ENCODE measurements around the gene WDR62. TPM values are rescaled to one million over a fixed set of nuclear protein-coding genes. Genes with fewer than 3 reads are reported as not detected.
"Not testable (repeated sequence)": the region's sequence is repeated elsewhere in the genome, so short reads cannot be mapped to it uniquely, and the experiment has no call there.

Gene WDR62
- total and polyA plus RNA-seq, 2 donors, result 2.4 to 4.6 TPM

DNA sequence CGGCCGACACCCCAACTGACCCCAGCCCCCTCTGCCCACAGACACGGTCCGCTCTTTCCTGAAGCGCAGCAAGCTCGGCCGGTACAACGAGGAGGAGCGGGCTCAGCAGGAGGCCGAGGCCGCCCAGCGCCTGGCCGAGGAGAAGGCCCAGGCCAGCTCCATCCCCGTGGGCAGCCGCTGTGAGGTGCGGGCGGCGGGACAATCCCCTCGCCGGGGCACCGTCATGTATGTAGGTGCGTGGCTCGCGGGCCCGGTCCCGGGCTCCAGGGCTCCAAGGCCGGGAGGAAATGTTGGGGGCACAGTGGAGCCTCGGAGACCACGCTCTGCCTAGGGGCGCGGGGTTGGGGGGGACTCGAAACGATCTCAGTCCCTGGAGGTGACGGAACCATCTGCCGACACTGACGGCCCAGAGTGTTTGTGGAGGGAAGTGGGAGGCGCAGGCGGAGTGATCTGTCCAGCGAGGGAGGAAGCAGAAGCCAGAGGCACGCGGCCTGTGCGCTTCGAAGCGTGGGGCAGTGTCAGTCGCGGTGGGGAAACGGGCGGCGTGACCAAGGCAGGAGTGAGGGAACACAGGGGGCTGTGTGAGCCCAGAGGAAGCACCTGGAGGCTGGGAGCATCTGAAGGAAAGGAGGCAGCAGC is 66.9 kb downstream of the WDR62 start:
- H3K4me1 ChIP-seq (ENCODE audit: control insufficient read depth in 2 of 2, insufficient read depth in 2 of 2, low read length in 2 of 2), result no peaks in the 10 kb centered on the region
- WGBS, result 91% methylated on average over 49 of the region's 49 CpGs
- no peak for DNase-seq (ENCODE audit: low read depth in 6 of 9, low spot score in 9 of 9)

DNA sequence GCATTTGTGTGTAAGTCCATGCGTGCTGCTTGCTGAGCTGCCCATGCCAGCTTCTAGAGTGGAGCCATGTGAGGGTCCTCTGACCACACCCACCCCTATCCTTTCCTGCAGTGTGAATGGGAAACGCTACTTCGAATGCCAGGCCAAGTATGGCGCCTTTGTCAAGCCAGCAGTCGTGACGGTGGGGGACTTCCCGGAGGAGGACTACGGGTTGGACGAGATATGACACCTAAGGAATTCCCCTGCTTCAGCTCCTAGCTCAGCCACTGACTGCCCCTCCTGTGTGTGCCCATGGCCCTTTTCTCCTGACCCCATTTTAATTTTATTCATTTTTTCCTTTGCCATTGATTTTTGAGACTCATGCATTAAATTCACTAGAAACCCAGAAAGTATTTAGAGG is 70.9 kb downstream of the WDR62 start:
- WGBS, result 90% methylated on average over 9 of the region's 9 CpGs
- H3K4me3 ChIP-seq (ENCODE audit: low read length in 2 of 2), result no peak overlapping the region
- no peaks in the 10 kb centered on the region for H3K27me3 ChIP-seq (ENCODE audit: control insufficient read depth in 2 of 2, insufficient read depth in 1 of 2, low read length in 1 of 2)
- H3K36me3 ChIP-seq (ENCODE audit: control insufficient read depth in 2 of 2, insufficient read depth in 2 of 2, low read length in 1 of 2), result peaks cover 11 to 32% of the 10 kb centered on the region in 2 donors
- DNase-seq (ENCODE audit: low read depth in 6 of 9, low spot score in 9 of 9), result no peak
- H3K27ac ChIP-seq (ENCODE audit: low read depth in 1 of 2, low read length in 1 of 2), result no peak overlapping the region
- H3K4me1 ChIP-seq (ENCODE audit: control insufficient read depth in 2 of 2, insufficient read depth in 2 of 2, low read length in 2 of 2), result peaks cover 0 to 8% of the 10 kb centered on the region in 2 donors
- H3K9me3 ChIP-seq (ENCODE audit: control insufficient read depth in 2 of 2, insufficient read depth in 1 of 2, low read length in 1 of 2), result peaks cover 0 to 4% of the 10 kb centered on the region in 2 donors

More for the DNA sequence above, 66.9 kb downstream of the WDR62 start:
- no peaks in the 10 kb centered on the region for H3K27me3 ChIP-seq (ENCODE audit: control insufficient read depth in 2 of 2, insufficient read depth in 1 of 2, low read length in 1 of 2)
- peaks cover 19 to 59% of the 10 kb centered on the region in 2 donors for H3K36me3 ChIP-seq (ENCODE audit: control insufficient read depth in 2 of 2, insufficient read depth in 2 of 2, low read length in 1 of 2)
- no peaks in the 10 kb centered on the region for H3K9me3 ChIP-seq (ENCODE audit: control insufficient read depth in 2 of 2, insufficient read depth in 1 of 2, low read length in 1 of 2)
- H3K27ac ChIP-seq (ENCODE audit: low read depth in 1 of 2, low read length in 1 of 2), result no peak overlapping the region
- H3K4me3 ChIP-seq (ENCODE audit: low read length in 2 of 2), result no peak overlapping the region

DNA sequence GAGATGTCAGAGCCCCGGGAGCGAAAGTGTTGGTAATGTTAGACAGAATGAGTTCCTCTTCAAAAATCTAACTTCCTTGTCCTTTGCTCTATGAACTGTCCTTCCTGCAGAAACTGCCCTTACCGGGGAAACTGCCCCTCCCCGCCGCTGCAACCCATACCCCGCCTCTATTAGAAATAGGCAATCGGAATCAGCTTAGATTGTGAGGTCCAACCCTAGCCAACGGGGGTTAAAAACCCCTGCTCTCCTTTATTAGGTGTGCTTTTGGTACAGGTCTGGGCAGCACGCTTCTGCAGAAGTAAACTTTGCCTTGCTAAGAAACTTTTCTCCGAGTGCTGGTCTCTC is 73.7 kb downstream of the WDR62 start:
- DNase-seq (ENCODE audit: low read depth in 6 of 9, low spot score in 9 of 9), result no peak
- Histone ChIP-seq H3K4me1 (ENCODE audit: control insufficient read depth in 2 of 2, insufficient read depth in 2 of 2, low read length in 2 of 2) (peaks cover 0 to 8% of the 10 kb centered on the region in 2 donors), H3K27ac (ENCODE audit: low read depth in 1 of 2, low read length in 1 of 2) (peak overlapping the region; percentile 83 to 91), H3K4me3 (ENCODE audit: low read length in 2 of 2) (peak overlapping the region; percentile 48 to 69), H3K9me3 (ENCODE audit: control insufficient read depth in 2 of 2, insufficient read depth in 1 of 2, low read length in 1 of 2) (peaks cover 0 to 4% of the 10 kb centered on the region in 2 donors), H3K36me3 (ENCODE audit: control insufficient read depth in 2 of 2, insufficient read depth in 2 of 2, low read length in 1 of 2) (peaks cover 5 to 11% of the 10 kb centered on the region in 2 donors), H3K27me3 (ENCODE audit: control insufficient read depth in 2 of 2, insufficient read depth in 1 of 2, low read length in 1 of 2) (no peaks in the 10 kb centered on the region)
- WGBS, result 22% methylated on average over 10 of the region's 10 CpGs

DNA sequence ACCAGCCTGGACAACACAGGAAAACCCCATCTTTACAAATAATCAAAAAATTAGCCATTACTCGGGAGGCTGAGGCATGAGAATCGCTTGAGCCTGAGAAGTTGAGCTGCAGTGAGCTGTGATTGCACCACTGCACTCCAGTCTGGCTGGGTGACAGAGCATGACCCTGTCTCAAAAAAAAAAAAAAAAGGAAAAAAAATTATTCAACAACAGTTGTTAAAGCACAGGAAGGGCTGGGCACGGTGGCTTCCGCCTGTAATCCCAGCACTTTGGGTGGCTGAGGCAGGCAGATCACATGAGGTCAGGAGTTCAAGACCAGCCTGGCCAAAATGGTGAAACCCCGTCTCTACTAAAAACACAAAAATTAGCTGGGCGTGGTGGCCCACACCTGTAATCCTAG is 76.5 kb downstream of the WDR62 start:
- not testable (repeated sequence) for H3K4me1 ChIP-seq (ENCODE audit: control insufficient read depth in 2 of 2, insufficient read depth in 2 of 2, low read length in 2 of 2); H3K9me3 ChIP-seq (ENCODE audit: control insufficient read depth in 2 of 2, insufficient read depth in 1 of 2, low read length in 1 of 2); H3K36me3 ChIP-seq (ENCODE audit: control insufficient read depth in 2 of 2, insufficient read depth in 2 of 2, low read length in 1 of 2); H3K27me3 ChIP-seq (ENCODE audit: control insufficient read depth in 2 of 2, insufficient read depth in 1 of 2, low read length in 1 of 2); DNase-seq (ENCODE audit: low read depth in 6 of 9, low spot score in 9 of 9); H3K27ac ChIP-seq (ENCODE audit: low read depth in 1 of 2, low read length in 1 of 2); H3K4me3 ChIP-seq (ENCODE audit: low read length in 2 of 2)
- WGBS, result 83% methylated on average over 6 of the region's 6 CpGs

DNA sequence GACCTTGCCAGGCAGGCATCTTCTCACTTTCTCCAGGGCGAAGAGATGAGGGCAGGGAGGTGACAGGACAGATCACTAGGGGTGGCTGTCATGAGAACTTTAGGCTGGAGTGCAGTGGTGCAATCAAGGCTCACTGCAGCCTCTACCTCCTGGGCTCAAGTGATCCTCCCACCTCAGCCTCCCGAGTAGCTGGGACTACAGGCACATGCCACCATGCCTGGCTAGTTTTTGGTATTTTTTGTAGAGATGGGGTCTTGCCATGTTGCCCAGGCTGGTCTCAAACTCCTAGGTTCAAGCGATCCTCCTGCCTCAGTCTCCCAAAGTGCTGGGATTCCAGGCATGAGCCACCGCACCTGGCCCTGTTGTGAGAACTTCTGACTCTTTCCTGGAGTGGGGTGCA is 80.2 kb downstream of the WDR62 start:
- not testable (repeated sequence) for H3K27ac ChIP-seq (ENCODE audit: low read depth in 1 of 2, low read length in 1 of 2); H3K4me1 ChIP-seq (ENCODE audit: control insufficient read depth in 2 of 2, insufficient read depth in 2 of 2, low read length in 2 of 2)

DNA sequence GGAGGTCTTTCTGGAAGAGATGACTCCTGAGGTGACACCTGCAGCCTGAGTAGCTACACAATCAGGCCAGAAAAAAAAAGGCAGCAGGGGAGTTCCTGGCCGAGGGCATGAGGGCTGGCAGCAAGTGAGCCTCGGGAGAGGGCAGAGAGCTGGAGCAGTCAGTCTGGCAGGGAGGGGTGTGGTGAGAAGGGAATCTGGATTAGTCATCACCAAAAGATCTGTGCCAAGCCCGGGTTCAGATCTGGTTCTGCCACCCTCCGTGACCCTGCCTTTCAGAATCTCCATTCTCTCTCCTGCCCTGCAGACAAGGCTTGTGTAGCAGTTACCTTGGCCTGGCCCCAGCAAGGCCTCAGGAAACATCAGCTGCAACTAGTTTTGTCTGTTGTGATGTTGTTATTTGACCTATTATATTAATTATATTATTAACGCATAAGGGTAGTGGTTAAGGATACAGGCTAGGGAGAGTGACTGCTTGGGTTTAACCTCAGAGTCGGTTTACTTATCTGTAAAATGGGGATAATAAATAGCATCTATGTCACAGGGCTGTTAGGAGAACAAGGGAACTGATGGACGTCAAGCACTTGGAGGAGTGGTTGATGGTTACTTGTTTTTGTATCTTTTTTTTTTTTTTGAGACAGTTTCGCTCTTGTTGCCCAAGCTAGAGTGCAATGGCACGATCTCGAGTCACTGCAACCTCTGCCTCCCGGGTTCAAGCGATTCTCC is 82.4 kb downstream of the WDR62 start:
- H3K27ac ChIP-seq (ENCODE audit: low read depth in 1 of 2, low read length in 1 of 2), result peak overlapping the region in 1 of 2 donors; percentile 47
- DNase-seq (ENCODE audit: low read depth in 6 of 9, low spot score in 9 of 9), result no peak
- peaks cover 0 to under 1% of the 10 kb centered on the region in 2 donors for H3K36me3 ChIP-seq (ENCODE audit: control insufficient read depth in 2 of 2, insufficient read depth in 2 of 2, low read length in 1 of 2)
- no peak overlapping the region for H3K4me3 ChIP-seq (ENCODE audit: low read length in 2 of 2)
- 92% methylated on average over 12 of the region's 12 CpGs for WGBS
- no peaks in the 10 kb centered on the region for H3K27me3 ChIP-seq (ENCODE audit: control insufficient read depth in 2 of 2, insufficient read depth in 1 of 2, low read length in 1 of 2)
- H3K9me3 ChIP-seq (ENCODE audit: control insufficient read depth in 2 of 2, insufficient read depth in 1 of 2, low read length in 1 of 2), result no peaks in the 10 kb centered on the region
- peaks cover 7 to 9% of the 10 kb centered on the region in 2 donors for H3K4me1 ChIP-seq (ENCODE audit: control insufficient read depth in 2 of 2, insufficient read depth in 2 of 2, low read length in 2 of 2)

More for the DNA sequence above, 80.2 kb downstream of the WDR62 start:
- not testable (repeated sequence) for DNase-seq (ENCODE audit: low read depth in 6 of 9, low spot score in 9 of 9); H3K27me3 ChIP-seq (ENCODE audit: control insufficient read depth in 2 of 2, insufficient read depth in 1 of 2, low read length in 1 of 2); H3K4me3 ChIP-seq (ENCODE audit: low read length in 2 of 2); H3K36me3 ChIP-seq (ENCODE audit: control insufficient read depth in 2 of 2, insufficient read depth in 2 of 2, low read length in 1 of 2); H3K9me3 ChIP-seq (ENCODE audit: control insufficient read depth in 2 of 2, insufficient read depth in 1 of 2, low read length in 1 of 2)
- WGBS, result 96% methylated on average over 4 of the region's 4 CpGs

DNA sequence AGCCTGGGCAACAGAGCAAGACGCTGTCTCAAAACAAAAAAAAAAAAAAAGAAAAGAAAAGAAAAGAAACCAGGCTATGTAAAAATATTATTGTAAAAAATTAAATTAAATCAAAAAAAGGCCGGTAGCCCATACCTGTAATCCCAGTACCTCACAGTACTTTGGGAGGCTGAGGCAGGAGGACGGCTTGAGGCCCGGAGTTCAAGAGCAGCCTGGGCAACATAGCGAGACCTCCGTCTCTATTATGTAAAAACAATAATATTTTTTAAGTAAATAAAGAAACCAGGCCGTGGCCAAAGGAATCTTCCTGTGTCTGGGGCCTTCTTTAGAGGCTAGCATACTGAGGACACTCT is 84.4 kb downstream of the WDR62 start:
- peak overlapping the region; percentile 87 to 95 for H3K27ac ChIP-seq (ENCODE audit: low read depth in 1 of 2, low read length in 1 of 2)
- WGBS, result 73% methylated on average over 7 of the region's 7 CpGs
- no peak for DNase-seq (ENCODE audit: low read depth in 6 of 9, low spot score in 9 of 9)
- peaks cover 10 to 13% of the 10 kb centered on the region in 2 donors for H3K36me3 ChIP-seq (ENCODE audit: control insufficient read depth in 2 of 2, insufficient read depth in 2 of 2, low read length in 1 of 2)
- H3K4me1 ChIP-seq (ENCODE audit: control insufficient read depth in 2 of 2, insufficient read depth in 2 of 2, low read length in 2 of 2), result peaks cover 7 to 9% of the 10 kb centered on the region in 2 donors
- H3K9me3 ChIP-seq (ENCODE audit: control insufficient read depth in 2 of 2, insufficient read depth in 1 of 2, low read length in 1 of 2), result no peaks in the 10 kb centered on the region
- H3K27me3 ChIP-seq (ENCODE audit: control insufficient read depth in 2 of 2, insufficient read depth in 1 of 2, low read length in 1 of 2), result no peaks in the 10 kb centered on the region
- peak overlapping the region; percentile 93 to 95 for H3K4me3 ChIP-seq (ENCODE audit: low read length in 2 of 2)

DNA sequence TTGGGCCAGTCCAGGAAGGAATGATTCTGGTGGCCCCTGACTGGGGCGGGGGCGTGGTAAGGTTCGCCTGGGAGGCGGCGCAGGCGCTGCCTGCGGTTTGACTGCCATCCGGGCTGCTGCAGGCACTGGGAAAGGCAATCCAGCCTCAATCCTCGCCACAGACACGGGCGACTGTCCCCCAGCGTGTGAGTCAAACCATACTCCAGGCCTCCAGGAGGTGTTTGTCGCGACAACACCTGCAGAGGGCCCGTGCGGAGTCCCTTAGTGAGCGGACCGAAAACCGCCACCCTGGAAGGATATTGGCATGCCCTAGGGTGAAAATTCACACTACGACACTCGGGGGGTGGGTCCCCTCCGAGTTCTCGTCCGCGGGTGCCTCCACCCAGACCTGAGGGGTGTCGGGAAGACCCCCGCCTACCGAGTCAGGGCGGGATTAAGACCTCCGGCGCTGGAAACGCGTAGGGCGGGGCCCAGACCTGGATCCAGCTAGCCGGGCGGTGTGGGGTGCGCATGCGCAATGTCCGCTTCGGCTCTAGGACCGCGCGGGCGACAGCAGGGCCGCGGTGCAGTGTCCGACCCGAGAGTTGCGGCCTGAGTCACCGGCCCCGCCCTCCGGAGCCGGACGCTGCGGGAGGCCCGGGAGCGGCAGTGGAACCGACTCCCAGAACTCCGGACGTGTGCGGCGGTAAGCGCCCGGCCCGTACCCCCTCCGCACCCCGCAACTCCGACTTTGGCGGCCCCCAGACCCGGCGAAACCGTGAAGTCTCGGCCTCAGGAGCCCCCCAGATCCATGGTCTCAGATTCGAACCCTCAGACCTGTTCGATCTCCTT is 85.0 kb downstream of the WDR62 start, which contains the start of gene CAPNS1:
Gene CAPNS1, plus strand, starts transcription at position 594 of the 831 bp plus-strand sequence. CDS start 946 bp downstream, outside the sequence.
- no peaks in the 10 kb centered on the region for H3K9me3 ChIP-seq (ENCODE audit: control insufficient read depth in 2 of 2, insufficient read depth in 1 of 2, low read length in 1 of 2)
- no peaks in the 10 kb centered on the region for H3K27me3 ChIP-seq (ENCODE audit: control insufficient read depth in 2 of 2, insufficient read depth in 1 of 2, low read length in 1 of 2)
- peak within 1 kb of the TSS; percentile 87 to 95 for H3K27ac ChIP-seq (ENCODE audit: low read depth in 1 of 2, low read length in 1 of 2)
- peak within 1 kb of the TSS; percentile 93 to 95 for H3K4me3 ChIP-seq (ENCODE audit: low read length in 2 of 2)
- DNase-seq (ENCODE audit: low read depth in 6 of 9, low spot score in 9 of 9), result peak; percentile 78 to 96 (median 90)
- under 1% methylated on average over 75 of the region's 75 CpGs for WGBS
- peaks cover 14 to 19% of the 10 kb centered on the region in 2 donors for H3K36me3 ChIP-seq (ENCODE audit: control insufficient read depth in 2 of 2, insufficient read depth in 2 of 2, low read length in 1 of 2)
- peaks cover 7 to 9% of the 10 kb centered on the region in 2 donors for H3K4me1 ChIP-seq (ENCODE audit: control insufficient read depth in 2 of 2, insufficient read depth in 2 of 2, low read length in 2 of 2)

Data from thymus (tissue), 11 donors.